H1 (cell line): Measurements from ENCODE around the gene ASAP3. TPM values are rescaled to one million over a fixed set of nuclear protein-coding genes. Genes with fewer than 3 reads are reported as not detected.
A peak's percentile ranks its signal among the peaks of the same experiment; 100 is the strongest.

Source experiments
- CTCF ChIA-PET: fragments of 300-600 bp; sonication (Branson Sonifier 250); formaldehyde crosslinking; loops from one replicate; lab custom pipeline; 2021; ENCODE audit not compliant: partially characterized antibody; lab: Charles Lee
- POLR2A ChIA-PET: fragments of 300-600 bp; sonication (Branson Sonifier 250); formaldehyde crosslinking; loops from one replicate; lab custom pipeline; 2021; ENCODE audit warnings: inconsistent platforms; ENCODE audit not compliant: partially characterized antibody; lab: Charles Lee
- DNase-seq, 2 experiments: peaks; one replicate each; pipeline versions ENCODE4 v3.0.0 to v3.0.0-alpha.2; 2010 to 2022; ENCODE audit warnings: low spot score in 2 of 2, low read depth in 1 of 2, mixed read lengths in 1 of 2
- FAIRE-seq: peaks from 2 replicates; lab custom pipeline; 2011; peaks lifted over from hg19 to GRCh38; lab: Jason Lieb, UNC
- H2AFZ ChIP-seq: 2 replicates; pipeline ENCODE4 v1.8.1; 2012; ENCODE audit warnings: low read length, inconsistent platforms
- H2AK5ac ChIP-seq: 2 replicates; pipeline ENCODE4 v1.6.1; 2013; ENCODE audit warnings: low read depth, low read length
- H2BK120ac ChIP-seq: replicated peaks from 2 replicates; pipeline ENCODE3; 2013; ENCODE audit warnings: low read depth, low read length, inconsistent platforms
- H2BK12ac ChIP-seq: 2 replicates; pipeline ENCODE4 v1.6.1; 2013; ENCODE audit warnings: low read depth, low read length
- H2BK15ac ChIP-seq: 2 replicates; pipeline ENCODE4 v1.6.1; 2013; ENCODE audit warnings: low read length
- H2BK20ac ChIP-seq: 2 replicates; pipeline ENCODE4 v1.6.1; 2013; ENCODE audit warnings: low read length
- H2BK5ac ChIP-seq: 2 replicates; pipeline ENCODE4 v1.6.1; 2013; ENCODE audit warnings: low read depth, low read length
- H3K14ac ChIP-seq: 2 replicates; pipeline ENCODE4 v1.6.1; 2013; ENCODE audit warnings: inconsistent platforms; ENCODE audit not compliant: insufficient read length
- H3K18ac ChIP-seq: 2 replicates; pipeline ENCODE4 v1.6.1; 2013; ENCODE audit warnings: low read length; ENCODE audit errors: extremely low read depth
- H3K23ac ChIP-seq: 2 replicates; pipeline ENCODE4 v1.6.1; 2013; ENCODE audit warnings: inconsistent platforms; ENCODE audit not compliant: insufficient read length
- H3K23me2 ChIP-seq: 2 replicates; pipeline ENCODE4 v1.6.1; 2013; ENCODE audit warnings: low read depth, low read length
- H3K27ac ChIP-seq: 2 replicates; pipeline ENCODE4 v1.6.1; 2011; ENCODE audit warnings: low read depth, low read length, inconsistent platforms
- H3K27me3 ChIP-seq, 4 experiments: replicated peaks in 1 of 4; 1 replicate in 1 of 4; 2 replicates in 3 of 4; pipeline versions ENCODE4 v1.6.1 to v1.8.1; 2011 to 2013; ENCODE audit warnings: low read length in 3 of 4, mild to moderate bottlenecking in 3 of 4, inconsistent platforms in 2 of 4, mixed read lengths in 2 of 4, moderate library complexity in 1 of 4; ENCODE audit not compliant: control insufficient read depth in 3 of 4, insufficient read depth in 3 of 4; ENCODE audit errors: extremely low read depth in 1 of 4
- H3K36me3 ChIP-seq, 4 experiments: 2 replicates each; pipeline versions ENCODE4 v1.6.1 to v1.8.1; 2011 to 2013; ENCODE audit warnings: mild to moderate bottlenecking in 4 of 4, low read length in 3 of 4, moderate library complexity in 2 of 4, control low read depth in 1 of 4, inconsistent platforms in 1 of 4; ENCODE audit not compliant: insufficient read depth in 4 of 4, control insufficient read depth in 2 of 4
- H3K4ac ChIP-seq: replicated peaks from 2 replicates; pipeline ENCODE3; 2013; ENCODE audit warnings: low read length, low read depth, mixed read lengths, inconsistent platforms; ENCODE audit not compliant: insufficient read length
- H3K4me1 ChIP-seq, 4 experiments: replicated peaks in 1 of 4; 1 replicate in 1 of 4; 2 replicates in 3 of 4; pipeline versions ENCODE4 v1.6.1 to v1.8.1; 2011 to 2013; ENCODE audit warnings: low read length in 3 of 4, inconsistent platforms in 2 of 4, mixed read lengths in 1 of 4; ENCODE audit not compliant: insufficient read depth in 4 of 4, control insufficient read depth in 3 of 4
- H3K4me2 ChIP-seq, 2 experiments: 2 replicates each; pipeline versions ENCODE4 v1.6.1 to v1.8.1; 2011 to 2013; ENCODE audit warnings: low read depth in 2 of 2, low read length in 2 of 2, control low read depth in 1 of 2, inconsistent platforms in 1 of 2, mild to moderate bottlenecking in 1 of 2; ENCODE audit not compliant: insufficient read depth in 1 of 2
- H3K4me3 ChIP-seq, 4 experiments: fragments of 200-600, 300-600 bp in 1 of 4; sonication (generic), shearing (Covaris generic), sonication (Bioruptor Twin) in 1 of 4; 2 replicates each; pipeline versions ENCODE4 v1.5.1 to v1.8.1; 2011 to 2016; ENCODE audit warnings: low read length in 4 of 4, low read depth in 3 of 4, control low read depth in 2 of 4, inconsistent platforms in 2 of 4, mild to moderate bottlenecking in 2 of 4, mixed read lengths in 1 of 4, moderate library complexity in 1 of 4; ENCODE audit not compliant: insufficient read depth in 2 of 4; ENCODE audit errors: extremely low read depth in 1 of 4
- H3K56ac ChIP-seq: replicated peaks from 2 replicates; pipeline ENCODE3; 2013; ENCODE audit warnings: low read depth, mild to moderate bottlenecking, mixed read lengths, low read length, inconsistent platforms; ENCODE audit not compliant: insufficient read length
- H3K79me1 ChIP-seq: 2 replicates; pipeline ENCODE4 v1.6.1; 2013; ENCODE audit warnings: low read depth, low read length, control low read depth
- H3K79me2 ChIP-seq, 2 experiments: 2 replicates each; pipeline versions ENCODE4 v1.6.1 to v1.8.1; 2012 to 2013; ENCODE audit warnings: low read length in 2 of 2, mild to moderate bottlenecking in 2 of 2, inconsistent platforms in 1 of 2; ENCODE audit not compliant: insufficient read depth in 2 of 2, control insufficient read depth in 1 of 2
- H3K9ac ChIP-seq, 4 experiments: replicated peaks in 1 of 4; 1 replicate in 1 of 4; 2 replicates in 3 of 4; pipeline versions ENCODE4 v1.6.1 to v1.8.1; 2011 to 2013; ENCODE audit warnings: low read depth in 3 of 4, low read length in 3 of 4, control low read depth in 2 of 4, mild to moderate bottlenecking in 2 of 4, moderate library complexity in 2 of 4, inconsistent platforms in 1 of 4; ENCODE audit errors: extremely low read depth in 1 of 4
- H3K9me3 ChIP-seq, 2 experiments: 2 replicates each; pipeline versions ENCODE4 v1.6.1 to v1.8.1; 2012 to 2013; ENCODE audit warnings: mild to moderate bottlenecking in 2 of 2, moderate library complexity in 2 of 2, control low read depth in 1 of 2, inconsistent platforms in 1 of 2, low read depth in 1 of 2, low read length in 1 of 2, mixed read lengths in 1 of 2; ENCODE audit not compliant: insufficient read depth in 2 of 2
- H4K20me1 ChIP-seq, 2 experiments: replicated peaks in 1 of 2; 2 replicates each; pipeline versions ENCODE3 to v1.8.1; 2011 to 2013; ENCODE audit warnings: inconsistent platforms in 2 of 2, low read length in 2 of 2, mild to moderate bottlenecking in 1 of 2; ENCODE audit not compliant: insufficient read depth in 2 of 2, control insufficient read depth in 1 of 2
- H4K5ac ChIP-seq: 2 replicates; pipeline ENCODE4 v1.6.1; 2013; ENCODE audit warnings: low read length, low read depth, mixed read lengths, inconsistent platforms; ENCODE audit not compliant: insufficient read length
- H4K8ac ChIP-seq: 2 replicates; pipeline ENCODE4 v1.8.0; 2013; ENCODE audit warnings: mild to moderate bottlenecking, moderate library complexity, low read length, inconsistent platforms; ENCODE audit not compliant: insufficient read depth; ENCODE audit errors: extremely low read depth
- H4K91ac ChIP-seq: replicated peaks from 2 replicates; pipeline ENCODE3; 2013; ENCODE audit warnings: low read length, mixed read lengths, inconsistent platforms; ENCODE audit not compliant: insufficient read length
- KDM1A ChIP-seq: fragments of 200-600, 300-600 bp; sonication (generic); IDR thresholded peaks from 2 replicates; pipeline ENCODE4 v1.7.1; 2016; ENCODE audit warnings: mild to moderate bottlenecking, low read length, borderline replicate concordance
- NRF1 ChIP-seq: IDR thresholded peaks from 2 replicates; pipeline ENCODE4 v1.6.1; 2011; ENCODE audit warnings: mild to moderate bottlenecking, low read depth, low read length, improper control_type of control experiment
- SIRT6 ChIP-seq: IDR thresholded peaks from one replicate; pipeline ENCODE4 v1.7.1; 2012; ENCODE audit warnings: low read length, inconsistent platforms
- WGBS, 2 experiments: shearing (Covaris generic) in 1 of 2; methylation state at CpG; one replicate each; pipeline versions ENCODE4 v1.1.6 to v1.1.7; 2013 to 2015; ENCODE audit warnings: low lambda C conversion rate in 2 of 2, mixed read lengths in 2 of 2, inconsistent platforms in 1 of 2, low coverage in 1 of 2, missing lambda C conversion rate in 1 of 2; ENCODE audit not compliant: insufficient replicate concordance in 2 of 2, insufficient coverage in 1 of 2, insufficient read length in 1 of 2; ENCODE audit errors: extremely low coverage in 1 of 2, missing lambda C conversion rate in 1 of 2; 5-methylcytosine and 5-hydroxymethylcytosine counted together
- polyA plus RNA-seq, 7 experiments: library from polyadenylated mRNA; depleted of rRNA in 3 of 7; stranded (reverse) in 5 of 7; unstranded in 2 of 7; fragments of >200 nt in 5 of 7; fragments of 200-250 nt in 2 of 7; gene quantifications; 1 replicate in 5 of 7; 2 replicates in 1 of 7; 4 replicates in 1 of 7; pipeline versions ENCODE4 v1.2.1 to v1.2.3, GENCODE V29; 2011 to 2013; ENCODE audit warnings: missing spikeins in 2 of 7, mixed read lengths in 2 of 7
- total RNA-seq: library from RNA; stranded (reverse); fragmentation: NEBNext Ultra II Directional; extraction: Animal tissue kit (Norgen Biotek cat#: 25700); gene quantifications from 2 replicates; pipeline ENCODE4 v1.2.1, GENCODE V29; 2021

ASAP3 gene
- total and polyA plus RNA-seq, 2 of the 8 experiments (the other 6 are each of a cell fraction or from before 2014, with no cell fraction given): 53.1 to 58.0 TPM

GRCh38 chr1:23403355-23403734, 80.6 kb downstream of the ASAP3 start:
- POLR2A ChIA-PET: interaction anchor here (1.2 to 1.7 kb wide), 3 partner anchors 13 to 59 kb away, joined by 3 to 8 read pairs (median 4); partner anchors contain the start of gene HNRNPR
- H3K14ac ChIP-seq: no peak overlapping the region
- H3K4me1 ChIP-seq: peaks cover 0 to 4% (median 2%) of the 10 kb centered on the region in 4 experiments; a peak in 2 of 7 replicates
- no peaks in the 10 kb centered on the region for H3K9me3 ChIP-seq
- peak; percentile 20; the same call in 1 of the 2 replicates for TF ChIP-seq KDM1A
- TF ChIP-seq SIRT6: no peak
- no peak for TF ChIP-seq NRF1
- peak overlapping the region; percentile 10 to 74; a peak in 3 of 4 replicates for H3K4me2 ChIP-seq
- no peak overlapping the region for H2BK15ac ChIP-seq
- H2AFZ ChIP-seq: no peak overlapping the region
- no peak overlapping the region for H4K5ac ChIP-seq
- H3K36me3 ChIP-seq: no peaks in the 10 kb centered on the region
- H2BK20ac ChIP-seq: no peak overlapping the region
- no peak overlapping the region for H3K23ac ChIP-seq
- peaks cover 18 to 95% (median 57%) of the 10 kb centered on the region in 4 experiments for H3K27me3 ChIP-seq
- no peaks in the 10 kb centered on the region for H3K79me2 ChIP-seq
- H2AK5ac ChIP-seq: no peak overlapping the region
- no peak overlapping the region for H2BK12ac ChIP-seq
- H4K8ac ChIP-seq: no peak overlapping the region
- H2BK5ac ChIP-seq: no peak overlapping the region
- H3K4ac ChIP-seq: no peak overlapping the region
- no peaks in the 10 kb centered on the region for H3K23me2 ChIP-seq
- WGBS, 2 experiments: 42% methylated on average over 4 of the region's 4 CpGs; no CpG with 5 or more reads in 1 of the 2 experiments
- H2BK120ac ChIP-seq: no peak overlapping the region
- H3K79me1 ChIP-seq: no peaks in the 10 kb centered on the region
- H3K18ac ChIP-seq: no peak overlapping the region
- H3K4me3 ChIP-seq: peak overlapping the region in 1 of 4 experiments; percentile 49; a peak in 1 of 8 replicates
- CTCF ChIA-PET: interaction anchor here (0.6 to 3.7 kb wide), 40 partner anchors 9 to 349 kb away, joined by 3 to 44 read pairs (median 4); partner anchors contain the start of genes HNRNPR and ZNF436
- no peak overlapping the region for H4K91ac ChIP-seq
- H3K27ac ChIP-seq: no peak overlapping the region
- no peak overlapping the region for H3K9ac ChIP-seq
- DNase-seq: no peak
- peaks cover 0 to 3% of the 10 kb centered on the region in 2 experiments for H4K20me1 ChIP-seq
- no peak overlapping the region for H3K56ac ChIP-seq
- no peak for FAIRE-seq
